Mucosa of stomach (tissue), 1 donor: ENCODE results near the gene SV2C.
"Not testable (repeated sequence)": the region's sequence is repeated elsewhere in the genome, so short reads cannot be mapped to it uniquely, and the experiment has no call there.

Source experiments
- H3K27me3 ChIP-seq: one replicate; pipeline ENCODE4 v1.7.0; 2013; ENCODE audit warnings: mild to moderate bottlenecking, low read length; ENCODE audit not compliant: control insufficient read depth, insufficient read depth
- H3K36me3 ChIP-seq: one replicate; pipeline ENCODE4 v1.7.0; 2013; ENCODE audit warnings: low read length; ENCODE audit not compliant: control insufficient read depth, insufficient read depth
- H3K4me1 ChIP-seq: one replicate; pipeline ENCODE4 v1.7.0; 2013; ENCODE audit warnings: mild to moderate bottlenecking, low read length; ENCODE audit not compliant: control insufficient read depth, insufficient read depth
- H3K4me3 ChIP-seq: one replicate; pipeline ENCODE4 v1.7.0; 2013; ENCODE audit warnings: low read length
- H3K9ac ChIP-seq: one replicate; pipeline ENCODE4 v1.7.0; 2013; ENCODE audit warnings: mild to moderate bottlenecking, low read length, moderate library complexity
- H3K9me3 ChIP-seq: one replicate; pipeline ENCODE4 v1.7.0; 2013; ENCODE audit warnings: mild to moderate bottlenecking, low read length, moderate library complexity; ENCODE audit not compliant: control insufficient read depth
- donor health status: Pancreatic carcinoma.

Gene SV2C

GRCh38 chr5:76301932-76302331 is 218.7 kb downstream of the SV2C start:
- not testable (repeated sequence) for H3K4me3 ChIP-seq, H3K36me3 ChIP-seq, H3K27me3 ChIP-seq, H3K9ac ChIP-seq, H3K9me3 ChIP-seq
- H3K4me1 ChIP-seq, result peaks cover 10% of the 10 kb centered on the region

- not testable (repeated sequence) for H3K36me3 ChIP-seq, H3K9ac ChIP-seq, H3K9me3 ChIP-seq, H3K27me3 ChIP-seq, H3K4me1 ChIP-seq, H3K4me3 ChIP-seq
Measured at GRCh38 chr5:76302661-76303060, 219.5 kb downstream of the SV2C start.

GRCh38 chr5:76303921-76304320 is 220.7 kb downstream of the SV2C start:
- H3K9ac ChIP-seq, result no peak overlapping the region
- no peak overlapping the region for H3K4me3 ChIP-seq
- no peaks in the 10 kb centered on the region for H3K9me3 ChIP-seq
- H3K4me1 ChIP-seq, result peaks cover 6% of the 10 kb centered on the region
- no peaks in the 10 kb centered on the region for H3K36me3 ChIP-seq
- no peaks in the 10 kb centered on the region for H3K27me3 ChIP-seq

- peaks cover 6% of the 10 kb centered on the region for H3K4me1 ChIP-seq
- H3K4me3 ChIP-seq, result no peak overlapping the region
- no peaks in the 10 kb centered on the region for H3K36me3 ChIP-seq
- H3K9ac ChIP-seq, result no peak overlapping the region
- no peaks in the 10 kb centered on the region for H3K27me3 ChIP-seq
- no peaks in the 10 kb centered on the region for H3K9me3 ChIP-seq
Measured at GRCh38 chr5:76305269-76305668, 222.1 kb downstream of the SV2C start.

GRCh38 chr5:76305775-76306174 is 222.6 kb downstream of the SV2C start:
- no peak overlapping the region for H3K9ac ChIP-seq
- H3K4me3 ChIP-seq, result no peak overlapping the region

GRCh38 chr5:76310208-76310607 is 227.0 kb downstream of the SV2C start:
- H3K9me3 ChIP-seq, result no peaks in the 10 kb centered on the region
- no peaks in the 10 kb centered on the region for H3K27me3 ChIP-seq
- H3K4me1 ChIP-seq, result no peaks in the 10 kb centered on the region
- no peaks in the 10 kb centered on the region for H3K36me3 ChIP-seq
- H3K4me3 ChIP-seq, result no peak overlapping the region
- no peak overlapping the region for H3K9ac ChIP-seq

More at GRCh38 chr5:76305775-76306174, 222.6 kb downstream of the SV2C start:
- H3K4me1 ChIP-seq, result peaks cover 6% of the 10 kb centered on the region
- no peaks in the 10 kb centered on the region for H3K27me3 ChIP-seq
- no peaks in the 10 kb centered on the region for H3K9me3 ChIP-seq
- no peaks in the 10 kb centered on the region for H3K36me3 ChIP-seq

- Histone ChIP-seq H3K9ac (no peak overlapping the region), H3K36me3 (no peaks in the 10 kb centered on the region), H3K27me3 (no peaks in the 10 kb centered on the region), H3K4me3 (no peak overlapping the region), H3K4me1 (no peaks in the 10 kb centered on the region), H3K9me3 (no peaks in the 10 kb centered on the region)
Measured at GRCh38 chr5:76312783-76313182, 229.6 kb downstream of the SV2C start.

- H3K9ac ChIP-seq, result no peak overlapping the region
- H3K9me3 ChIP-seq, result no peaks in the 10 kb centered on the region
- H3K4me1 ChIP-seq, result no peaks in the 10 kb centered on the region
- H3K36me3 ChIP-seq, result no peaks in the 10 kb centered on the region
- no peak overlapping the region for H3K4me3 ChIP-seq
- H3K27me3 ChIP-seq, result no peaks in the 10 kb centered on the region
Measured at GRCh38 chr5:76314643-76315042, 231.5 kb downstream of the SV2C start.

GRCh38 chr5:76319673-76320072 is 236.5 kb downstream of the SV2C start:
- H3K4me1 ChIP-seq, result no peaks in the 10 kb centered on the region
- no peak overlapping the region for H3K4me3 ChIP-seq
- no peaks in the 10 kb centered on the region for H3K9me3 ChIP-seq
- H3K36me3 ChIP-seq, result no peaks in the 10 kb centered on the region
- no peak overlapping the region for H3K9ac ChIP-seq
- H3K27me3 ChIP-seq, result no peaks in the 10 kb centered on the region

- H3K4me3 ChIP-seq, H3K9me3 ChIP-seq, H3K9ac ChIP-seq, H3K36me3 ChIP-seq, H3K27me3 ChIP-seq, H3K4me1 ChIP-seq: not testable (repeated sequence)
Measured at GRCh38 chr5:76323494-76323893, 240.3 kb downstream of the SV2C start.

- Histone ChIP-seq H3K4me3 (no peak overlapping the region), H3K9ac (no peak overlapping the region), H3K4me1 (peaks cover 3% of the 10 kb centered on the region), H3K9me3 (no peaks in the 10 kb centered on the region), H3K27me3 (no peaks in the 10 kb centered on the region), H3K36me3 (no peaks in the 10 kb centered on the region)
Measured at GRCh38 chr5:76325326-76325725, 242.1 kb downstream of the SV2C start.

- H3K9me3 ChIP-seq, result no peaks in the 10 kb centered on the region
- no peak overlapping the region for H3K9ac ChIP-seq
- no peak overlapping the region for H3K4me3 ChIP-seq
- no peaks in the 10 kb centered on the region for H3K27me3 ChIP-seq
- no peaks in the 10 kb centered on the region for H3K36me3 ChIP-seq
- peaks cover 3% of the 10 kb centered on the region for H3K4me1 ChIP-seq
Measured at GRCh38 chr5:76325876-76326491, 242.8 kb downstream of the SV2C start.
